ENCODE data around the gene PPP1R13L. TPM values are rescaled to one million over a fixed set of nuclear protein-coding genes. Genes with fewer than 3 reads are reported as not detected.
A peak's percentile ranks its signal among the peaks of the same experiment; 100 is the strongest.

Gene PPP1R13L
- total RNA-seq, 1 donor from 2014 or later = 111 TPM

- H3K27me3 ChIP-seq = no peaks in the 10 kb centered on the region
- no peak overlapping the region for H3K4me3 ChIP-seq
- no peak for TF ChIP-seq CTCF (IDR thresholded peaks at IDR 0.05)
- TF ChIP-seq POLR2AphosphoS5 (IDR thresholded peaks at IDR 0.05; ENCODE audit: insufficient read depth in 1 of 2, low read depth in 1 of 2) = no peak
- TF ChIP-seq POLR2A (IDR thresholded peaks at IDR 0.05) = no peak
- DNase-seq (ENCODE audit: extremely low spot score in 2 of 2) = no peak
- H3K27ac ChIP-seq = peak overlapping the region; percentile 82
- no peaks in the 10 kb centered on the region for H3K9me3 ChIP-seq
- H3K36me3 ChIP-seq = no peaks in the 10 kb centered on the region
- intact Hi-C loops (cut with DNase I) = no loop called here
- peaks cover 65% of the 10 kb centered on the region for H3K4me1 ChIP-seq
Observed at GRCh38 chr19:45448425-45448756, 43.5 kb upstream of the PPP1R13L start.

- Histone ChIP-seq H3K4me1 (peaks cover 73% of the 10 kb centered on the region), H3K27ac (peak overlapping the region; percentile 82), H3K9me3 (no peaks in the 10 kb centered on the region), H3K36me3 (no peaks in the 10 kb centered on the region), H3K27me3 (no peaks in the 10 kb centered on the region), H3K4me3 (no peak overlapping the region)
- intact Hi-C loops (cut with DNase I) = no loop called here
- TF ChIP-seq POLR2AphosphoS5 (IDR thresholded peaks at IDR 0.05; ENCODE audit: insufficient read depth in 1 of 2, low read depth in 1 of 2) = peak; percentile 26 to 49
- no peak for TF ChIP-seq POLR2A (IDR thresholded peaks at IDR 0.05)
- DNase-seq (ENCODE audit: extremely low spot score in 2 of 2) = no peak
Observed at GRCh38 chr19:45446944-45447343, 42.1 kb upstream of the PPP1R13L start.

GRCh38 chr19:45446295-45446694 is 41.4 kb upstream of the PPP1R13L start:
- no peak for DNase-seq (ENCODE audit: extremely low spot score in 2 of 2)
- peak overlapping the region; percentile 82 for H3K27ac ChIP-seq
- peaks cover 67% of the 10 kb centered on the region for H3K4me1 ChIP-seq
- no peak overlapping the region for H3K4me3 ChIP-seq
- H3K9me3 ChIP-seq = no peaks in the 10 kb centered on the region
- TF ChIP-seq POLR2A (IDR thresholded peaks at IDR 0.05) = no peak
- peak in 1 of 3 experiments; percentile 9 for TF ChIP-seq CTCF (IDR thresholded peaks at IDR 0.05)
- TF ChIP-seq POLR2AphosphoS5 (IDR thresholded peaks at IDR 0.05; ENCODE audit: insufficient read depth in 1 of 2, low read depth in 1 of 2) = no peak
- H3K27me3 ChIP-seq = no peaks in the 10 kb centered on the region
- no peaks in the 10 kb centered on the region for H3K36me3 ChIP-seq
- intact Hi-C loops (cut with DNase I) = no loop called here

- Histone ChIP-seq H3K4me1 (peaks cover 66% of the 10 kb centered on the region), H3K36me3 (no peaks in the 10 kb centered on the region), H3K9me3 (no peaks in the 10 kb centered on the region), H3K27ac (peak overlapping the region; percentile 99), H3K4me3 (no peak overlapping the region), H3K27me3 (no peaks in the 10 kb centered on the region)
- TF ChIP-seq CTCF (IDR thresholded peaks at IDR 0.05) (no peak), POLR2A (IDR thresholded peaks at IDR 0.05) (no peak), POLR2AphosphoS5 (IDR thresholded peaks at IDR 0.05; ENCODE audit: insufficient read depth in 1 of 2, low read depth in 1 of 2) (no peak)
- no peak for DNase-seq (ENCODE audit: extremely low spot score in 2 of 2)
- intact Hi-C loops (cut with DNase I) = no loop called here
Observed at GRCh38 chr19:45445139-45445538, 40.3 kb upstream of the PPP1R13L start.

GRCh38 chr19:45444318-45445041 is 39.6 kb upstream of the PPP1R13L start:
- peak overlapping the region; percentile 49 to 65 for H3K4me3 ChIP-seq
- no peaks in the 10 kb centered on the region for H3K9me3 ChIP-seq
- H3K27me3 ChIP-seq = no peaks in the 10 kb centered on the region
- no peak for DNase-seq (ENCODE audit: extremely low spot score in 2 of 2)
- no peaks in the 10 kb centered on the region for H3K36me3 ChIP-seq
- peak overlapping the region; percentile 99 for H3K27ac ChIP-seq
- intact Hi-C loops (cut with DNase I) = no loop called here
- peaks cover 63% of the 10 kb centered on the region for H3K4me1 ChIP-seq
- TF ChIP-seq CTCF (IDR thresholded peaks at IDR 0.05) = peak in 1 of 3 experiments; percentile 6
- TF ChIP-seq POLR2A (IDR thresholded peaks at IDR 0.05) = no peak
- TF ChIP-seq POLR2AphosphoS5 (IDR thresholded peaks at IDR 0.05; ENCODE audit: insufficient read depth in 1 of 2, low read depth in 1 of 2) = peak; percentile 47 to 71

Measured in vagina (tissue), 2 donors.